Peyer's patch (tissue), 4 donors: ENCODE data around the gene SIN3B.

Source experiments
- POLR2A ChIP-seq, 2 donors: fragments of 450-650 bp; IDR thresholded peaks; one replicate each; pipeline ENCODE4 v1.5.1; 2017; ENCODE audit warnings: antibody characterized with exemption in 2 of 2, mild to moderate bottlenecking in 2 of 2, moderate library complexity in 2 of 2
- TF ChIP-seq, protein P1 (sequence below), 6 experiments: fragments of 450-650 bp in 4 of 6; fragments of 200-600 bp in 2 of 6; sonication (generic) in 1 of 6; IDR thresholded peaks; one replicate each; pipeline ENCODE4 v1.5.1; 2017 to 2019; ENCODE audit warnings: antibody characterized with exemption in 6 of 6, mild to moderate bottlenecking in 3 of 6, moderate library complexity in 1 of 6

DNA sequence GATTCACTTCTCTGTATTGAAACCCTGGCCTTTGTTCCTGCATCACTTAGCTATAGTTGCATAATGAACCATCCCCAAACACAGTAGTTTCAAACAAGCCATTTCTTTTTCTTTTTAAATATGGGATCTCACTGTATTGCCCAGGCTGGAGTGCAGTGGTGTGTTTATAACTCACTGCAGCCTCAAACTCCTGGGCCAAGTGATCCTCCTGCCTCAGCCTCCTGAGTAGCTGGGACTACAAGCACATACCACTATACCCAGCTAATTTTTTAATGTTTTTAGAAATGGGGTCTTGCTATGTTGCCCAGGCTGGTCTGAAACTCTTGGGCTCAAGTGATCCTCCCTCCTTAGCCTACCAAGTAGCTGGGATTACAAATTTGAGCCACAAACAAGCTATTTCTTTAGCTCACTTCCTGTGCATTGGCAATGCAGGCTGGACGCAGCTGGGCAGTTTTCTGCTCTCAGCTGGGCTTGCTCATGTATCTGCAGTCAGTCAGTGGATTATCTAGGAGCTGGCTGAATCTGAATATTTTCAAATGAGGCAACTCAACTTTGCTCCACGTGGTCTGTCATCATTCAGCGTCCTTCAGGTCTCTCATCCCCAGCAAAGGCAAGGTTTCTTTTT lies 49.5 kb upstream of the SIN3B start:
- TF ChIP-seq, protein P1, sequence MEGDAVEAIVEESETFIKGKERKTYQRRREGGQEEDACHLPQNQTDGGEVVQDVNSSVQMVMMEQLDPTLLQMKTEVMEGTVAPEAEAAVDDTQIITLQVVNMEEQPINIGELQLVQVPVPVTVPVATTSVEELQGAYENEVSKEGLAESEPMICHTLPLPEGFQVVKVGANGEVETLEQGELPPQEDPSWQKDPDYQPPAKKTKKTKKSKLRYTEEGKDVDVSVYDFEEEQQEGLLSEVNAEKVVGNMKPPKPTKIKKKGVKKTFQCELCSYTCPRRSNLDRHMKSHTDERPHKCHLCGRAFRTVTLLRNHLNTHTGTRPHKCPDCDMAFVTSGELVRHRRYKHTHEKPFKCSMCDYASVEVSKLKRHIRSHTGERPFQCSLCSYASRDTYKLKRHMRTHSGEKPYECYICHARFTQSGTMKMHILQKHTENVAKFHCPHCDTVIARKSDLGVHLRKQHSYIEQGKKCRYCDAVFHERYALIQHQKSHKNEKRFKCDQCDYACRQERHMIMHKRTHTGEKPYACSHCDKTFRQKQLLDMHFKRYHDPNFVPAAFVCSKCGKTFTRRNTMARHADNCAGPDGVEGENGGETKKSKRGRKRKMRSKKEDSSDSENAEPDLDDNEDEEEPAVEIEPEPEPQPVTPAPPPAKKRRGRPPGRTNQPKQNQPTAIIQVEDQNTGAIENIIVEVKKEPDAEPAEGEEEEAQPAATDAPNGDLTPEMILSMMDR (IDR thresholded peaks at IDR 0.05): no peak
- TF ChIP-seq POLR2A (IDR thresholded peaks at IDR 0.05): no peak
